ENCODE results near the gene XRN1.
"Not testable (repeated sequence)": the region's sequence is repeated elsewhere in the genome, so short reads cannot be mapped to it uniquely, and the experiment has no call there.

XRN1 gene

GRCh38 chr3:142438096-142438495 is 9.7 kb downstream of the XRN1 start:
- DNase-seq (ENCODE audit: low spot score), result not testable (repeated sequence)

DNA sequence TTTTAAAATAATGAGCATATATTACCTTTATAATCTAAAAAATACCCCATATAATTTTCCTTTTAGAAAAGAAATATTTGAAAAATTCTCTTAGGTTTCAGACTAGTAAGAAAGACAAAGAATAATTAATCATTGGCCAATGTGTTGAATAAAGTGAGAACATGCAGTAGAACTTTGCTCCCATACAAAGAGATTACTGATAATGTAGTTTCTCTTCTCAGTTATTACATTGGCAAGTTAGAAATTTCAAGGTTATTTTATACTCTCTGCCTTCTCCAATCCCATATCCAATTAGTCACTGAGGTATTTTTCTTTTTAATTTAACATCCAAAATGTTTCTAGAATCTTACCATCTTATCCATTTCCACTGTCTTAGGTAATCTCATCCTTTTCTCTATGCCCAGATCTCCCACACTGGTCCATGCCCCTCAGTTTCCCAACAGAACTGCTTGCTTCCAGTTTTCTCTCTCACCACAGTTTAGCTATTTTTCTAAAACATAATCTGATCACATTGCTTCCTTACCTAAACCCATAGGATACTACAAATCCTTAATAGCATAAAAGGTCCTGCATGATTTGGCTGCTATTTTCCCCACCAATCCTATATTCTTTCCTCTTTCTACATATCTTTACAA is 10.8 kb downstream of the XRN1 start:
- no peak for DNase-seq (ENCODE audit: low spot score)

- no peak for DNase-seq (ENCODE audit: low spot score)
Measured at GRCh38 chr3:142434503-142434902, 13.3 kb downstream of the XRN1 start.

DNA sequence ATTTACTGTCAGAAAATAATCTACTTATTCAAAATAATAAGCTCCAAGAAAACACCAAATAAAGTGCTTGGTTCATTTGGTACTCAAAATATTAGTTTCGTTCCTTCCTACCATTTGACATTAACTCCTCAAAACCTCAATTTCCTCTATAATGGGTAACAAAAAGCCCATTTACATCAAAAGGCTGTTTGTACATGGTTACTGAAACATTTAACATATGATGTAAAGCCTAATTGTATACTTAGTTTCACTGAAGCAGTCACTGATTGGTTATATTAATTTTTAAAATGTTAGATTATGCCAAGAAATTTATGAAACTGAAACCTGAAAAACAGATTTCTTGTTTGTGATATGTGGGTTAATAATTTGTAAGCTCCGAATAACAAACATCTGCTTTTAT is 14.7 kb downstream of the XRN1 start:
- DNase-seq (ENCODE audit: low spot score), result no peak

DNA sequence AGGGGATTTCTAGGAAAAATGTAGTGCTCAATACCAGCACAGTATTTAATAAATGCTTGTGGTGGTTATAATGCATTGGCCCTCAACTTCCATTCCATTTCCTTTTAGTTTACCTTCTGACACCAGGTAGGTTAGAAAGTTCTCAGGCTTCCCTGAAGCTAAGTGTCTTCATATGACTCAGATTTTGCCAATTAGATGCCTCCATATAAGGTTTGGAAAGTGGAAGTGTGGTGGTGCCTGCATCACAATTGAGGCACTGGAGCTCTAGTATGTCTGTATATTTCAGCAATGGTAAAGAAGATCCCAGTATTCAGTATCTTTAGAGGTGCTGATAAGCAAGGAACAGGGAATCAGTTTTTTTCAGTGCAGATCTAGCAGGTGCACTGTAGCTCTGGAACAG is 18.3 kb downstream of the XRN1 start:
- no peak for DNase-seq (ENCODE audit: low spot score)

- no peak for DNase-seq (ENCODE audit: low spot score)
Measured at GRCh38 chr3:142424754-142425153, 23.1 kb downstream of the XRN1 start.

GRCh38 chr3:142418926-142419592 is 28.8 kb downstream of the XRN1 start:
- DNase-seq (ENCODE audit: low spot score), result no peak

GRCh38 chr3:142417302-142417701 is 30.5 kb downstream of the XRN1 start:
- no peak for DNase-seq (ENCODE audit: low spot score)

GRCh38 chr3:142400537-142400936 is 47.3 kb downstream of the XRN1 start:
- DNase-seq (ENCODE audit: low spot score), result not testable (repeated sequence)

GRCh38 chr3:142394921-142395622 is 52.8 kb downstream of the XRN1 start:
- DNase-seq (ENCODE audit: low spot score), result no peak

DNA sequence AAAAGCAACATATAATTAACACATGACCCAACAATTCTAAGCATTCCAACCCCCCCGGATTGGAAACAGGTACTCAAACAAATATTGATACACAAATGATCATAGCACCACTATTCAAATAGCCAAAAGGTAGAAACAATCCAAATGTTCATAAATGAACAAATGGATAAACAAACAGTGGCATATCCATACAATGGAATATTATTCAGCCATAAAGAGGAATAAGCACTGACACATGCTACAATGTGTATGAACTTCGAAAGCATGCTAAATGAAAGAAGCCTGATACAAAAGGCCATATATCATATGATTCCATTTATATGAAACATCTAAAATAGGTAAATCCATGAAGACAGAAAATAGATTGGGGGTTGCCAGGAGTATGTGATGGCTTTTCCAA is 62.8 kb downstream of the XRN1 start:
- no peak for DNase-seq (ENCODE audit: low spot score)

DNA sequence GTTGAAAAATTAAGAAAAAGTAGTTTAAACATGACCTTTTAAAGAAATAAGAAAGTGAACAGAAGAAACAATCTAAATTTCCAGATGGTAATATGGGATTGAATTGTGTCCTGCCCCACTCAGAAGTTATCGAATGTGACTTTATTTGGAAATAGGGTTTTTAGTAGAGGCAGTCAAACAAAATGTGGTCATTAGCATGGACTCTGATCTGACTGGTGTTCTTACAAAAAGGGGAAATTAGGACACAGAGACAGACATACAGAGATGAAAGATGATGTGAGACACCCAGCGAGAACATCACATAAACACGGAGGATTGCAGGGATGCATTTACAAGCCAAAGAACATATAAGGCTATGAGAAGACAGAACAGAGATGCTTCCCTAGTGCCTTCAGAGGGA is 73.2 kb downstream of the XRN1 start:
- no peak for DNase-seq (ENCODE audit: low spot score)

- not testable (repeated sequence) for DNase-seq (ENCODE audit: low spot score)
Measured at GRCh38 chr3:142369576-142369975, 78.3 kb downstream of the XRN1 start.

- no peak for DNase-seq (ENCODE audit: low spot score)
Measured at GRCh38 chr3:142366434-142366833, 81.4 kb downstream of the XRN1 start.

DNA sequence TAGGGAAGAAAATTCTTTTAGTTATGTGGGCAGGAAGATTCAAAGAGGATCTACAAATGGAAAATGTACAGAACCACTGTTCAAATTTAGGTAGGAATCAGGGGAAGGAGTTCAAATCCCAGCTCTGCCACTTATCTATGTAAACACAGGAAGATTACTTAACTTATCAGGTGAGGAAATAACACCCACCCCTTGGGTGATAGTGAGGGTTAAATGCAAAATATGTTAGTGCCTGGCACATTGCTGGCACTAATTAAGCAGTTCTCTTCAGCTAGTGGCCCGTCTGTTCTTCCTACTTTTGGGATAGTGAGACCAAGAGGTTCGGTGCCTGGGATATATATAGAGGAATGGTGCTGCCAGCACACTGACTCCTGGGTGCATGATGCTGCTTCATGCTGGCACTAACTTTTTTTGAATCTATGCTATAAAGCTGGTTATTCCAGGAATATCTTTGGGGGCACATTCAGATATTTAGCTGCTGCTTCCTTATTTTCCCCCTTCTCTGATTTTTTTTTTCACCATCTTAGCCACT is 83.8 kb downstream of the XRN1 start:
- DNase-seq (ENCODE audit: low spot score), result no peak

DNA sequence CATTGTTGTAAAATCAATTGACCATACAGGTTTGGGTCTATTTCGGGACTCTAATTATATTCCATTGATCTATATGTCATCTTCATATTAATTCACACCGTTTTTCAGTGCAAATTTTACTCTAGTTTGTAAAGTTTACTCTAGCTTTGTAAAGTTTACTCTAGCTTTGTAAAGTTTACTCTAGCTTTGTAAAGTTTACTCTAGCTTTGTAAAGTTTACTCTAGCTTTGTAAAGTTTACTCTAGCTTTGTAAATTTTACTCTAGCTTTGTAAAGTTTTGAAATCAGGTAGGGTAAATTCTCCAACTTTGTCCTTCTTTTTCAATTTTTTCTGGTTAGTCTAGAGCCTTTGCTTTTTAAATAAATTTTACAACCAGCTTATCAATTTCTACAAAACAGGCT is 84.4 kb downstream of the XRN1 start:
- not testable (repeated sequence) for DNase-seq (ENCODE audit: low spot score)

DNA sequence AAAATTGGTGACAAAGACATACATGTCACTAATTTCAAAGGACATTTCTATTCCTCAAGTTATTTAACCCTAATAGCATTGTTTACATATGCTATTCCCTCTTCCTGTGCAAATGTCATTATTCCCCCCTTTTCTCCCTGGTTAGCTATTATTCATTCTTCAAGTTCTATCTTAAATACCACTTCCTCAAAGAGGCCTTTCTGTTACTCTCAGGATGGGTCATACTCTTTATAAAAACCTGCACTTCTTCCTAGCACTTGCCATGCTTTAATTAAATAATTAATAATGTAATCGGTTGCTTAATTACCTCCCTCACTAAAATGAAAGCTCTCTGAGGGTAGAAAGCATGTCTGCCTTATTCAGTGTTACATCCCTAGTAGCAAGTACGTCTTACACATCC is 88.5 kb downstream of the XRN1 start:
- DNase-seq (ENCODE audit: low spot score), result no peak

DNA sequence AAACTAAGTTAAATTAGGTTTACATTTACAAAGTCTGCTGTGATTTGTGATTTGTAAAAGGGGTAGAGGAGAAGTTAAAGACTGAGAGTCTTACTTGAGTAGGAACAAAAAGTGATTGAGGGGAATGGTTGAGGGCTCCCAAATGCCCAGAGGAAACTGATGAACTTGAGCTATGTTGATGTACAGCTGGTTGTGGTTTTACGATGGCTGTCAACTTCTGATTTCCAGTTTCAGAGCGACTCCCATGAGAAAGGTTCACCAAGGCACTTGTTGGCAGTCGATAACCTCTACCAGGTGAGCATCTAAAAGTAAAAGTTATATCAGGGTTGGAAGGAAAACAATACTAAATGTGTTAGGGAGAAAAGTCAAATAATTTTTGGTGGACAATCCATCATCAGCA is 91.0 kb downstream of the XRN1 start:
- DNase-seq (ENCODE audit: low spot score), result no peak

DNA sequence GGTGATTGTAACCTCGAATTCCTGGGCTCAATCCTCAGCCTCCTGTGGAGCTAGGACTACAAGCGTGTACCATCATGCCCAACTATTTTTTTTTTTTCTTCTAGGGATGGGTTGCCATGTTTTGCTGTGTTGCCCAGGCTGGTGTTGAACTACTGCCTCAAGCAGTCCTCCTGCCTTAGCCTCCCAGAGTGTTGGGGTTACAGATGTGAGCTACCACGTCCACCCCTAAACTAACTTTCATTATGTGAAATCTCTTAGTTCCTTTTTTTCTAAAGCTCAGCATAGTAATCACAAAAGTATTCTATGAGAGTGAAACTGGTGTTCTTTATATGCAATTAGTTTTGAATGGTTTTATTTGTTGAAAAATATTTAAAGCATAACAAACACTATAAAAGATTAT is 92.1 kb downstream of the XRN1 start:
- DNase-seq (ENCODE audit: low spot score), result no peak

DNA sequence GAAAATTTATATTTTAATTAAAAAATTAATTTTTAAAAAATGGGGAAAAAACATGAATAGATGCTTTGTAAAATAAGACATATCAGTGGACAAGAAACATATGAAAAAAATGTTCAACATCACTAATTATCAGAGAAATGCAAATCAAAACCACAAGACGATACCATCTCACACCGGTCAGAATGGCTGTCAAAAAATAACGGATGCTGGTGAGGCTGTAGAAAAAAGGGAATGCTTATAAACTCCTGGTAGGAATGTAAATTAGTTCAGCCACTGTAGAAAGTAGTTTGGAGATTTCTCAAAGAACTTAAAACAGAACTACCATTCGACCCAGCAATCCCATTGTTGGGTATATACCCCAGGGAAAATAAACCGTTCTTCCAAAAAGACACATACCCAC is 93.8 kb downstream of the XRN1 start:
- no peak for DNase-seq (ENCODE audit: low spot score)

GRCh38 chr3:142353571-142353970 is 94.3 kb downstream of the XRN1 start:
- no peak for DNase-seq (ENCODE audit: low spot score)

- not testable (repeated sequence) for DNase-seq (ENCODE audit: low spot score)
Measured at GRCh38 chr3:142352698-142353097, 95.1 kb downstream of the XRN1 start.

DNA sequence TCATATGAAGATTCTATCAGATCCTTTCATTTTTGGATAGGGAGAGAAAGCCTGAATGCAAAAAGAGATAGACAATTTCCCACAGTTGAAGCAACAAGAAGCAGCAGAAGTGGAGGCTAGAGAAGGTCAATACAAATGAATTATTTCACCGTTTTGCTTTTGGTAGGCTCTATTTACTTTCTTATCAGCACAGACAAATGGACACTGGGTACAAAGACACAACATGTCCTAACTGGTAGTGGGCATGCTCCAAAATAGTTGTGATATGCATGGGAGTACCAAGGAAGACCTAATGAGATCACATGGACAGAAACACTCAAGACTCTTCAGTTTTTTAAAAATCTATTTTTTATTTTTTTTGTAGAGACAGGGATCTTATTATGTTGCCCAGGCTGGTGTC is 99.4 kb downstream of the XRN1 start:
- DNase-seq (ENCODE audit: low spot score), result no peak
